Activated CD4-positive, alpha-beta T cell treated with anti-CD3 and anti-CD28 coated beads, Interleukin-2, amount 50 U/mL, for 4 hours (primary cell): ENCODE measurements around the gene ELN.

ENCODE experiments used
- DNase-seq, 2 experiments: peaks; one replicate each; pipeline ENCODE4 v3.0.0-alpha.2; 2020

The ELN gene

GRCh38 chr7:74066626-74067025 lies 38.7 kb downstream of the ELN start:
- no peak for DNase-seq

- no peak for DNase-seq
These were observed 40.6 kb downstream of the ELN start for GRCh38 chr7:74068378-74069085.

GRCh38 chr7:74069086-74069541 lies 41.1 kb downstream of the ELN start:
- no peak for DNase-seq

GRCh38 chr7:74069790-74070618 lies 42.0 kb downstream of the ELN start:
- DNase-seq, result no peak

- DNase-seq, result no peak
These were observed 42.6 kb downstream of the ELN start for GRCh38 chr7:74070619-74070921.

GRCh38 chr7:74071121-74071520 lies 43.1 kb downstream of the ELN start:
- no peak for DNase-seq

GRCh38 chr7:74074770-74075169 lies 46.8 kb downstream of the ELN start:
- no peak for DNase-seq

- no peak for DNase-seq
These were observed 50.5 kb downstream of the ELN start for GRCh38 chr7:74078461-74078860.

- DNase-seq, result no peak
These were observed 54.8 kb downstream of the ELN start for GRCh38 chr7:74082770-74083116.

- peak; percentile 69 to 74 for DNase-seq
These were observed 55.3 kb downstream of the ELN start, which contains the start of gene LIMK1 for GRCh38 chr7:74083117-74083876. Gene LIMK1, plus strand, starts transcription at chr7:74083804. Its CDS starts 187 bp downstream, at chr7:74083991.

GRCh38 chr7:74083928-74084721 lies 56.2 kb downstream of the ELN start:
- DNase-seq, result peak in 1 of 2 experiments; percentile 17

- DNase-seq, result no peak
These were observed 57.0 kb downstream of the ELN start for GRCh38 chr7:74084722-74085578.

GRCh38 chr7:74087791-74088453 lies 59.9 kb downstream of the ELN start:
- DNase-seq, result no peak

GRCh38 chr7:74092321-74092963 lies 64.5 kb downstream of the ELN start:
- DNase-seq, result no peak

GRCh38 chr7:74092964-74093471 lies 65.0 kb downstream of the ELN start:
- DNase-seq, result no peak

GRCh38 chr7:74093671-74094223 lies 65.8 kb downstream of the ELN start:
- DNase-seq, result no peak

GRCh38 chr7:74094224-74095101 lies 66.5 kb downstream of the ELN start:
- peak; percentile 66 to 67 for DNase-seq

- no peak for DNase-seq
These were observed 67.2 kb downstream of the ELN start for GRCh38 chr7:74095135-74095534.
